AG09319 (cell line): ENCODE data around the gene SAMD15.

Source experiments
- DNase-seq: peaks from one replicate; pipeline ENCODE4 v3.0.0-alpha.2; 2010; ENCODE audit warnings: low read depth; ENCODE audit errors: extremely low read depth
- CTCF ChIP-seq: IDR thresholded peaks from 2 replicates; pipeline ENCODE4 v1.5.1; 2011; ENCODE audit warnings: low read depth, mild to moderate bottlenecking, inconsistent platforms, low read length, moderate library complexity

Gene SAMD15

DNA sequence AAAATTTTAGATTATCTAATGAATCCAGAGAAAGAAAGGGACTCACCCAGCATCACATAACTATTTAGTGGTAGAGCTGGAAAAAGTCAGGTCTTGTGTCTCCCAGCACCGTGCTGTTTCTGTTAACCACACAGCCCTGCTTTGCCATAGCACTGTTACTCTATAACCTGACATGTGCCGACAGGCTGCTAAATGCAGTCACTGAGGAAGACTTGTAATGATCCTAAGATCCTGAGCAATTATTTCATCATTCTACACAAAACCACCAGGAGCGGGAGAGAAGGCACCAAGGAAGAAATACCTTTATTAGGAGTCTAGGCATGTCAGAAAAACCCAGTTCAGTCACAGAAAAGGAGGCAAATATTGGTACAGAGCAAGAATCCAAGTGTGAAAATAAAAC, 49.2 kb downstream of the SAMD15 start:
- DNase-seq = no peak
- no peak for TF ChIP-seq CTCF

DNA sequence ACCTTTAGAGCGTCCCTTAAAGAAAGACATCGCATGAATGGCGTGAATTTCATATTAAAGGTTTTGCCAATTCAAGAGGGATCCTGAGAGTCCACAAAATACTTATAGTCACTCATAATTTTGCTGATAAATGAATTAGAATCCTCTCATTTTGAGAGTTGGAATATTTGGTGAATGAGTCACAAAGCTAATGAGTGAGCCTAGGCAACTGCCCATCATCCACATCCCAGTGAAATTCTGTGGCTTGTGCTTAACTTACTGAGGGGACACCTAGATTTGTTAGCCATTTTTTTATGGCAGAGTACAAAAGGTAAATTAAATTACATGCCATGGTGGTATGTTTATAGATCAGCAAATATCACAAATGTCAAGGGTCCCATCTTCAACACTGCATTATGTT, 58.9 kb downstream of the SAMD15 start:
- no peak for TF ChIP-seq CTCF
- DNase-seq = no peak

DNA sequence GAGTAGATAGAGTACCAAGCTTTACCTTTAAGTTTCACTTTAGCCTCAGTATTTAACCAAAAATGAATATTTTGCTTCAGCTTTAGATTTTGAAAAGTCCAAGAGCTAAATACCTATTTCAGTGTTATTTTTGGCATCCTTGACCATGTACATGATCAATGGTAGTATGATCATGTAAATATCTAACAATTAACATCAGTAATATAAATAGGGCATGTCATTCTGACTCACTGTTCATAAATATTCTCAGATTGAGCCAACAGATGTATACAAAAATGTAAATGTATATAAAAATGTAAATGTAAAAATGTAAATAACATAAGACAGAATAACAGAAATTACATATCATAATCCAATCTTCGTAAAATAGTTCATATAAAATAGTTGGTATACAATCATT, 61.4 kb downstream of the SAMD15 start:
- no peak for DNase-seq
- no peak for TF ChIP-seq CTCF

- TF ChIP-seq CTCF = no peak
These were observed 62.7 kb downstream of the SAMD15 start for GRCh38 chr14:77439861-77440260.

More at GRCh38 chr14:77439861-77440260, 62.7 kb downstream of the SAMD15 start:
- DNase-seq = no peak
